ENCODE measurements around the gene SLFN14. TPM values are rescaled to one million over a fixed set of nuclear protein-coding genes. Genes with fewer than 3 reads are reported as not detected.
"Not testable (repeated sequence)": the region's sequence is repeated elsewhere in the genome, so short reads cannot be mapped to it uniquely, and the experiment has no call there.

Gene SLFN14
- total and polyA plus RNA-seq, 2 experiments from 2014 or later, result 0.12 to 0.21 TPM

GRCh38 chr17:35534576-35535093, 26.0 kb downstream of the SLFN14 start:
- DNase-seq (ENCODE audit: low read depth in 1 of 2, low spot score in 1 of 2), result no peak
- no peaks in the 10 kb centered on the region for H3K36me3 ChIP-seq
- H3K9me3 ChIP-seq (ENCODE audit: low read depth), result no peaks in the 10 kb centered on the region
- no peak overlapping the region for H3K4me3 ChIP-seq
- H3K27me3 ChIP-seq, result peaks cover 3% of the 10 kb centered on the region
- TF ChIP-seq, protein P1, sequence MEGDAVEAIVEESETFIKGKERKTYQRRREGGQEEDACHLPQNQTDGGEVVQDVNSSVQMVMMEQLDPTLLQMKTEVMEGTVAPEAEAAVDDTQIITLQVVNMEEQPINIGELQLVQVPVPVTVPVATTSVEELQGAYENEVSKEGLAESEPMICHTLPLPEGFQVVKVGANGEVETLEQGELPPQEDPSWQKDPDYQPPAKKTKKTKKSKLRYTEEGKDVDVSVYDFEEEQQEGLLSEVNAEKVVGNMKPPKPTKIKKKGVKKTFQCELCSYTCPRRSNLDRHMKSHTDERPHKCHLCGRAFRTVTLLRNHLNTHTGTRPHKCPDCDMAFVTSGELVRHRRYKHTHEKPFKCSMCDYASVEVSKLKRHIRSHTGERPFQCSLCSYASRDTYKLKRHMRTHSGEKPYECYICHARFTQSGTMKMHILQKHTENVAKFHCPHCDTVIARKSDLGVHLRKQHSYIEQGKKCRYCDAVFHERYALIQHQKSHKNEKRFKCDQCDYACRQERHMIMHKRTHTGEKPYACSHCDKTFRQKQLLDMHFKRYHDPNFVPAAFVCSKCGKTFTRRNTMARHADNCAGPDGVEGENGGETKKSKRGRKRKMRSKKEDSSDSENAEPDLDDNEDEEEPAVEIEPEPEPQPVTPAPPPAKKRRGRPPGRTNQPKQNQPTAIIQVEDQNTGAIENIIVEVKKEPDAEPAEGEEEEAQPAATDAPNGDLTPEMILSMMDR (IDR thresholded peaks at IDR 0.05; ENCODE audit: low read depth, low read length), result no peak
- no peak overlapping the region for H3K27ac ChIP-seq
- no peaks in the 10 kb centered on the region for H3K4me1 ChIP-seq (ENCODE audit: low read depth)

GRCh38 chr17:35531160-35531559, 29.5 kb downstream of the SLFN14 start:
- no peak overlapping the region for H3K27ac ChIP-seq
- H3K4me3 ChIP-seq, result no peak overlapping the region
- TF ChIP-seq, protein P1 (IDR thresholded peaks at IDR 0.05; ENCODE audit: low read depth, low read length), result no peak
- no peaks in the 10 kb centered on the region for H3K9me3 ChIP-seq (ENCODE audit: low read depth)
- H3K4me1 ChIP-seq (ENCODE audit: low read depth), result no peaks in the 10 kb centered on the region
- no peaks in the 10 kb centered on the region for H3K36me3 ChIP-seq
- no peak for DNase-seq (ENCODE audit: low read depth in 1 of 2, low spot score in 1 of 2)
- H3K27me3 ChIP-seq, result peaks cover 5% of the 10 kb centered on the region

- H3K9me3 ChIP-seq (ENCODE audit: low read depth), result no peaks in the 10 kb centered on the region
- TF ChIP-seq, protein P1 (IDR thresholded peaks at IDR 0.05; ENCODE audit: low read depth, low read length), result no peak
- DNase-seq (ENCODE audit: low read depth in 1 of 2, low spot score in 1 of 2), result no peak
- H3K4me3 ChIP-seq, result no peak overlapping the region
- no peaks in the 10 kb centered on the region for H3K4me1 ChIP-seq (ENCODE audit: low read depth)
- peaks cover 8% of the 10 kb centered on the region for H3K27me3 ChIP-seq
- no peak overlapping the region for H3K27ac ChIP-seq
- no peaks in the 10 kb centered on the region for H3K36me3 ChIP-seq
Observed at GRCh38 chr17:35529866-35530265, 30.8 kb downstream of the SLFN14 start.

GRCh38 chr17:35529326-35529725, 31.3 kb downstream of the SLFN14 start:
- not testable (repeated sequence) for H3K4me1 ChIP-seq (ENCODE audit: low read depth); H3K27me3 ChIP-seq; H3K36me3 ChIP-seq; DNase-seq (ENCODE audit: low read depth in 1 of 2, low spot score in 1 of 2); H3K27ac ChIP-seq; H3K4me3 ChIP-seq; H3K9me3 ChIP-seq (ENCODE audit: low read depth)

GRCh38 chr17:35523296-35523695, 37.3 kb downstream of the SLFN14 start:
- Histone ChIP-seq H3K4me1 (ENCODE audit: low read depth) (no peaks in the 10 kb centered on the region), H3K36me3 (no peaks in the 10 kb centered on the region), H3K9me3 (ENCODE audit: low read depth) (no peaks in the 10 kb centered on the region), H3K27ac (no peak overlapping the region), H3K27me3 (peaks cover 50% of the 10 kb centered on the region), H3K4me3 (no peak overlapping the region)
- TF ChIP-seq, protein P1 (IDR thresholded peaks at IDR 0.05; ENCODE audit: low read depth, low read length), result no peak
- no peak for DNase-seq (ENCODE audit: low read depth in 1 of 2, low spot score in 1 of 2)

- H3K4me3 ChIP-seq; H3K9me3 ChIP-seq (ENCODE audit: low read depth); H3K4me1 ChIP-seq (ENCODE audit: low read depth); H3K36me3 ChIP-seq; DNase-seq (ENCODE audit: low read depth in 1 of 2, low spot score in 1 of 2); H3K27ac ChIP-seq: not testable (repeated sequence)
- H3K27me3 ChIP-seq, result peaks cover 53% of the 10 kb centered on the region
Observed at GRCh38 chr17:35521654-35522256, 38.9 kb downstream of the SLFN14 start.
